ENCODE data around the gene PRKD2.
"Not testable (repeated sequence)": the region's sequence is repeated elsewhere in the genome, so short reads cannot be mapped to it uniquely, and the experiment has no call there.

The PRKD2 gene

GRCh38 chr19:46723471-46723870, 6.6 kb upstream of the PRKD2 start:
- no peak for DNase-seq

DNA sequence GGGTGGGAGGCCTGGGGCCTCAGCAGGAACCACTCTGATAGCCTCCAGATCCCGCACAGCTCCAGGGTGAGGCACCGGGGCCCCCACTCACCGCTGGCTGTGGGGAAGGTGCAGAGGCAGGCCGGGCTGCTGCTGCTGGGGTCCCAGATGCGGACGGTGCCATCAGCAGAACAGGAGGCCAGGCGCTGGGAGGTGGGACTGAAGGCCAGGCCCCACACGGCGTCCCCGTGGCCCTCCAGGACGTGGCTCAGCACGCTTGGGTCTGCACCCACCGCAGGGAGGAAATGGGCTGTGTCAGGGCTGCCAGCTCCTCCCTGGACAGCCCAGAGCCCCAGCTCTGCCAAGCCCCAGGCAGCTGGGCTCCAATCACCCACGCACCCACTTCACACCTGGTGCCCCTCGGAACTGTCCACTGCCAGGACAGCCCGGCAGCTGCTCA, 6.1 kb upstream of the PRKD2 start:
- no peak for DNase-seq

- no peak for DNase-seq
Observed at GRCh38 chr19:46722421-46723022, 5.6 kb upstream of the PRKD2 start.

- DNase-seq, result no peak
Observed at GRCh38 chr19:46722004-46722380, 5.1 kb upstream of the PRKD2 start.

DNA sequence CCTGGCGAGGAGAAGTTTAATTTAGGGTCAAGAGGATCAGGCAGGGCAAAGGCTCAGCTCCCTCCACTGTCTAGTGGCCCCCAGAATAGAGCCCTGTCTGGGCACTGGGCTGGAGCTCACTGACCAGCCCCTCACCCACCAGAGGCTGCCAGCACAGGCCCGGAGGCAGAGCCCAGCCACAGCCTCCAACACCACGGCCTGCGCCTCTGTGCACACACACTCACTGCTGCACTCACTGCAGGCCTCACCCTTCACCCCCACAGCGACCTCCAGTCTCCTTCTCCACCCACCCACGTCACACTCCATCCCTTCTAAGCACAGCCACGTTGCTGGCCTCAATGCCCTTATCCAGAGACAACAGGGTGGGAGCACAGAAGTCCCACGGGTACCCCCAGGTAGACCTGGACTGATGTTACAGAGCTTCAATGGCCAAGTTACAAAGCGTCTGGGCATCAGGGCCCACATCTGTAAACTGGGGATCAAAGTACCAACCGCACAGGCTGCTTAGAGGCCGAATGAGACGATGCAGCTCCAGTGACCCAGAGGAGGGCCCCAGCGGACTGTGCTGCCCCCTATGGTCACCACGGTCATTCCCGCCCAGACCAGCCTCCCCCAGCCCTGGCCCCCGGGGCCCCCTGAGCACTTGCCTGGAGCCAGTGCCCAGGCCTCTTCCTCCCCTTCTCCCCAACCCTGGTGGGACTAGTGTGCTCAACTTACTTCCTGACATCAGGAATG, 4.5 kb upstream of the PRKD2 start:
- DNase-seq, result no peak

GRCh38 chr19:46720503-46721239, 3.8 kb upstream of the PRKD2 start:
- DNase-seq, result no peak

GRCh38 chr19:46719629-46720502, 3.0 kb upstream of the PRKD2 start:
- DNase-seq, result no peak

GRCh38 chr19:46718934-46719622, 2.2 kb upstream of the PRKD2 start:
- no peak for DNase-seq

DNA sequence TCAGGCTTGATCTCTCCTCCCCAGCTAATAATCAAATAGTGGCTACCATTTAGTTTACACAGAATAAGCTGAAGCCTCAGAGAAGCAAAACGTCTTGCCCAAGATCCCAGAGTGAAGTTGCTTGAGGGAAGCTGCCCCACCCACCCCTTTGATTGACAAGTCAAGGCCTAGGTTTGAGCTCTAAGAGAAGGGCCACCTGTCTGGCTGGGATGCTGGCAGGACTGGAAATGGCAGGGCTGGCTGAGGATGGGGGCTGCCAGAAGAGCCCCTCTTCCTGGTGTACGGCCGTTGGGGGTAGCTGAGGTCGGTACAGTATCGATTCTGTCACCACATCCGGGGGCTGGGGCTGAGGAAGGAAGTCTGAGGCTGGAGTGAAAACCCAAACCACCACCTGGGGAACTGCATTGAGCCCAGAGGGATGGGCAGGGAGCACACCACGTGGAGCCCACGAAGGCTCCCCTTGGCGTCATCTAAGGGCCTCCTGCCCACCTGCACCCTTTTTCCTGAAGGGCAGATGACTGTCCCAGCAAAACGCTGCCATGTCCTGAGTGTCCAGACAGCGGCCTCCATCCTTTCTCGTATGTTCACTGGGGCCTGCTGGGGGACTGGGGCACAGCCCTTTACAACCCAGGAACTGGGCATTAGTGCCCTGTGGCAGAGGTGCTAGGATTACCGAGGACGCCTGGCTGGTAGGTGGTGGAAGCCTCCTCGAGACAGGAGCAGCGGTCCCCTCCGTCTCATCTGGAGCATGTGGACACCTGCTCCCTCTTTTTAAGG, 1.4 kb upstream of the PRKD2 start:
- DNase-seq, result no peak

DNA sequence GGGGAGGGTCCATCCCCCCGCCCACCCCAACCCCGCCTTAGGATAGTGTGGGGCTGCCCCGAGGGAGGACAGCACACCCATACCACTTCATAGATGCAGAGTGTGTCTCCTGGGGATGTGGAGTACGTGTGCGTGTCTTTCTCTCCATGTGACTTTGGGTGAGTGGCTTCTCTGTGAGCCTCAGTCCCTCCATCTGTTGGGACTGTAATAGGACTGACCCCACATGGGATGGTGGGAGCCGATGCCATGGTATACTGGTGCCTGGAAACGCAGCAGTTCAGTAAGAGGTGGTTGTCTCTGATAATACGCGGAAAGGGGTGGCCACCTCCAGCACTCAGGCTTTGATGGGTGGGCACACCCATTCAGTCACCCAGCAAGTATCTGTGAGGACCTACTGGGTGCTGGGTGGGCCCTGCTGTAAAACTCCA, 816 bp upstream of the PRKD2 start:
- DNase-seq, result no peak

- DNase-seq, result no peak
Observed at GRCh38 chr19:46716672-46717033, 261 bp downstream of the PRKD2 start.

- DNase-seq, result no peak
Observed at GRCh38 chr19:46715975-46716671, 791 bp downstream of the PRKD2 start.

DNA sequence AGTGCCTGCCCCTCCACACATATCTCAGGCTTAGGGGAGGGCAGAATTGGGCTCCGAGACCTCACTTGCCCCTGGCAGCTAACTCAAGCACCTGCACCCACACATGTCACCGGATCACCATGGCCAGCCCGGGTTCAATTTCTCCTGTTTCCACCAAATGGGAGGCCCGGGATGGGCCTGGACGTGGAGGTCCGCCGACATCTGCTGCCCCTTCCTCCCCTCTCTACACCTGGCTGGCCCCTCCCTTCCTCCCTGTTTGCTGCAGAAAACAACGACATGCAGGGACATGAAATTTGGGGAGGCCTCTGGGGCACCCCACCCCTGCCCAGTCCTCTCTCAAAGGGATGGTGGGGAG, 1.3 kb downstream of the PRKD2 start:
- DNase-seq, result no peak

- no peak for DNase-seq
Observed at GRCh38 chr19:46714444-46715106, 2.3 kb downstream of the PRKD2 start.

- no peak for DNase-seq
Observed at GRCh38 chr19:46713781-46714443, 3.0 kb downstream of the PRKD2 start.

DNA sequence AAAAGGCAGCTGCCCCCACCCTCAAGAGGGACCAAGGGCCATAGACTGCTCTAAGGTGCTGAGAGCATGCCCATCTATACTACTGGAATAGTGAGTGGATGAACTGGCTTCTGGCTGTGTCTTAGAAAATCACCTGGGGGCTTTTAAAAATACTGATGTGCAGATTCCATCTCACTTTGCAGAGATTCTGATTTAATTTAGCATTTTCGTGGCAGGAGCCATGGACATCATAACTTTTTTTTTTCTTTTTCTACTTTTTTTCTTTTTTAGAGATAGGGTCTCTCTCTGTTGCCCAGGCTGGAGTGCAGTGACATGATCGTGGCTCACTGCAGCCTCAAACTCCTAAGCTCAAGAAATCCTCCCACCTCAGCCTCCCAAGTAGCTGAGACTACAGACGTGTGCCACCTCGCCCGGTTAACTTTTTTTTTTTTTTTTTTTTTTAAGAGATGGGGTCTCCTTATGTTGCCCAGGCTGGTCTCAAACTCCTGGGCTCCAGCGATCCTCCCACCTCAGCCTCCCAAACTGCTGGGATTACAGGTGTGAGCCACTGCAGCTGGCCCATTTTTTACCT, 4.1 kb downstream of the PRKD2 start:
- DNase-seq, result not testable (repeated sequence)

GRCh38 chr19:46710687-46711086, 6.2 kb downstream of the PRKD2 start:
- DNase-seq, result no peak

DNA sequence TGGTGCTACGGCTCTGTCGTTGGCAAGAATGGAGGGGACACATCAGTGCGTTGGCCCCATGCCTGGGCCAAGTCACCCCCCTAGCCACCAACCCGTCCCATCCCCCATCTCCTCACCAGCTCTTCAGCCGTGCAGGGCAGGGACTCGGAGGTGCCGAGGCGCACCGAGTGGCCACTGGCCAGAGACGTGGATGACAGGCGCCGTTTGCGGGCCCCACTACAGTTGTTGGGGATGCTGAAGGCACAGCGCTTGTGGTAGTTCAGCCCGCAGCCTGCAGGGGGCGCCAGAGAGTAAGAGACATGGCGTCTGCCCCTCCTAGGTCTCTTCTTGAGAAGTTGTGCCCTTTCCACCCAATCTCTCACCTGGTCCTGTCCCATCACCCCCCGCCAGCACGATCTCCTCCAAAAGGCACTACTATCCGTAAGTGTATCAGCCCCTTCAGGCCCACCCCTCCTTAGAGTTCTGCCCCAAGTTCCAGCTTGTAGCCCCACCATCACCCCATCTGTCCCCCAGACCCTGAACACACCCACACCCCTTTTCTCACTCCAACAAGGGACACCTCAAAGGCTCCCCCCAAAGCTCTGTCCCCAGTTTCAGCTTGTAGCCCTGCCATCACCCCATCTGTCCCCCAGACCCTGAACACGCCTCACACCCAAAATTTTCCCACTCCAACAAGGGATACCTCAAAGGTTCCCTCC, 12.4 kb downstream of the PRKD2 start:
- DNase-seq, result peak; percentile 35 to 56

GRCh38 chr19:46700704-46701103, 16.2 kb downstream of the PRKD2 start:
- DNase-seq, result no peak

All from NCI-H1930 (cell line).